Activated naive CD4-positive, alpha-beta T cell treated with anti-CD3 and anti-CD28 coated beads, Interleukin-2, amount 50 U/mL, for 24 hours (primary cell): ENCODE measurements around the gene FERMT3.

Source experiments
- H3K27ac Mint-ChIP-seq: one replicate; pipeline ENCODE4 v1.8.0; 2021; ENCODE audit warnings: mild to moderate bottlenecking, mixed read lengths
- H3K27me3 Mint-ChIP-seq: one replicate; pipeline ENCODE4 v1.8.0; 2021; ENCODE audit warnings: mixed read lengths
- H3K36me3 Mint-ChIP-seq: one replicate; pipeline ENCODE4 v1.8.0; 2021; ENCODE audit warnings: mixed read lengths
- H3K4me1 Mint-ChIP-seq: one replicate; pipeline ENCODE4 v1.8.0; 2021; ENCODE audit warnings: mixed read lengths
- H3K4me3 Mint-ChIP-seq: one replicate; pipeline ENCODE4 v1.8.0; 2021; ENCODE audit warnings: mild to moderate bottlenecking, mixed read lengths
- H3K9me3 Mint-ChIP-seq: one replicate; pipeline ENCODE4 v1.8.0; 2021; ENCODE audit warnings: mixed read lengths

The FERMT3 gene

DNA sequence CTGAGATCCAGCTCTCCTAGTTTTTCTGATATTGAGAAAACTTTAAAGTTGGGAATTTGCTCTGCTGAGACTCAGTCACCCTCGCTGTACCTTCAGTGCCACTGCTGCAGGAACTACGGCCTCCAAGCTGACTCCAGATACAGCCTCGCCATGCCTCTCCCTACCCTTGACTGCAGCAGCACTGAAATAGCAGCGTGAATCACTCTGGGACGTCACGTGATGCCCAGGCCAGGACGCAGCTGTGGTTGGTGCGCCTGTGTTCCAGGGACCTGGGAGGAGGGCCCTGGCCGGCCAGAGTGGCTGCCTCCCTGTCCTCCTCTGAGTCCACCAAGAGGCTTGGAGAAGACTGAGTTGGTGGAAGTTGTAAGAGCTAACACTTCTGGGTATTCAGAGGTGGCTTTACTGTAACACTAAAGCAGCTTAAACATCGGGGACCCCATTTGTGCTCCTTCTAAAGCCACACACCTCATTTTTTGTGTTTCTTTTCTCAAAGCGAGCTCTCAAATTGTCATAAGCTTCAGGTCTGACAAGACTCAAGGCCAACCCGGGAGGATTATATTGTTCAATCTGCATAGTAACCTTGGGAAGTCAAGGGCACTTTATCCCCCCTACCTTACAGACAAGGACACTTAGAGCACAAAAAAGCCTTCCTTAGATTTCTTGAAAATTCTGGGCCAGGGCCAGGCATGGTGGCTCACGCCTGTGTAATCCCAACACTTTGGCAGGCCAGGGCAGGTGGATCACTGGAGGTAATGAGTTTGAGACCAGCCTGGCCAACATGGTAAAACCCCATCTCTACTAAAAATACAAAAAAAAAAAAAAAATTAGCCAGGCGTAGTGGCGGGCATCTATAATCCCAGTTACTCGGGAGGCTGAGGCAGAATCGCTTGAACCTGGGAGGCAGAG is 24.8 kb upstream of the FERMT3 start:
- Mint-ChIP-seq H3K27ac (no peak overlapping the region), H3K4me3 (peak overlapping the region; percentile 15)

DNA sequence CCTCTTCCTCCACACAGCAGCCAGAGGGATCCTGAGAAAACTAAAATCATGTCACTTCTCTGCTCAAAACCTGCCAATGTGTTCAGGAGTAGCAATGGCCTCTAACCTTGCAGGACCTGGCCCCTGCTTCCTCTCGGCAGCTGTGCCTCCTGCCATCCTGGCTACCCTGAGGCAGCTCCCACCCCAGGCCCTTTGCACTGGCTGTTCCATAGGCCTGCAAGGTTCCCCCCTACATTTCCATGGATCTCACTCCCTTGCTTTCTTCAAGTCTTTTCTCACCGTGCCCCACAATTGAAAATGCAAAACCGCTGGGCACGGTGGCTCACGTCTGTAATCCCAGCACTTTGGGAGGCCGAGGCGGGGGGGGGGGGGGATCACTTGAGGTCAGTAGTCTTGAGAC is 22.6 kb upstream of the FERMT3 start:
- Mint-ChIP-seq H3K9me3 (no peaks in the 10 kb centered on the region), H3K4me1 (peaks cover 33% of the 10 kb centered on the region), H3K27ac (no peak overlapping the region), H3K27me3 (no peaks in the 10 kb centered on the region), H3K4me3 (peak overlapping the region; percentile 48), H3K36me3 (peaks cover 4% of the 10 kb centered on the region)

More for the DNA sequence above, 24.8 kb upstream of the FERMT3 start:
- Mint-ChIP-seq H3K9me3 (no peaks in the 10 kb centered on the region), H3K4me1 (peaks cover 44% of the 10 kb centered on the region), H3K36me3 (peaks cover 2% of the 10 kb centered on the region), H3K27me3 (no peaks in the 10 kb centered on the region)

DNA sequence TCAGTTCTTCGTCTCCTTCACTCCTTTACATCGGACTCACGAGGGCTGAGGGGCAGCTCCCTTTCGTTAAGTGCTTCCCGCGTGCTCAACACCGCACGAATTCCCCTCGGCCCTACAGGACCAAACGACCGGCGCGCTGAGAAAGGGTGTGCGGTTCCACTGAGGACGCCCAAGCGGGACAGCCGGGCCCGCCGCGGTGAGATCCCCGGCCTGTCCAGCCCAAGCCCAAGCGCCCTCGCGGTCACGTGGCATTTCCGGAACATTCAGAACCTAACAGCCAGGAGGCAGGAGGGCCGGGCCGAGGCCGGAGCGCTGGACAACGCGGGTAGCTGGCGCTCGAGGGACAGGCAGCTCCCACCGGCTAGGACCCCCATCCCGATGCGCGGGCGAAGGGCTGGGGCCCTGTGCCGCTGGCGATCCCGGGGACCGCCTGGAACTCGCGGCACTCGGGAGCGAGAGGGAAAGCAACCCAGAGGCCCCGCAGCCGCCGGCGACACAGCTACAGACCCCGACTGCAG is 21.3 kb upstream of the FERMT3 start:
- H3K36me3 Mint-ChIP-seq = peaks cover 4% of the 10 kb centered on the region
- peaks cover 37% of the 10 kb centered on the region for H3K4me1 Mint-ChIP-seq
- no peaks in the 10 kb centered on the region for H3K9me3 Mint-ChIP-seq
- no peaks in the 10 kb centered on the region for H3K27me3 Mint-ChIP-seq
- peak overlapping the region; percentile 99 for H3K4me3 Mint-ChIP-seq
- peak overlapping the region; percentile 100 for H3K27ac Mint-ChIP-seq

DNA sequence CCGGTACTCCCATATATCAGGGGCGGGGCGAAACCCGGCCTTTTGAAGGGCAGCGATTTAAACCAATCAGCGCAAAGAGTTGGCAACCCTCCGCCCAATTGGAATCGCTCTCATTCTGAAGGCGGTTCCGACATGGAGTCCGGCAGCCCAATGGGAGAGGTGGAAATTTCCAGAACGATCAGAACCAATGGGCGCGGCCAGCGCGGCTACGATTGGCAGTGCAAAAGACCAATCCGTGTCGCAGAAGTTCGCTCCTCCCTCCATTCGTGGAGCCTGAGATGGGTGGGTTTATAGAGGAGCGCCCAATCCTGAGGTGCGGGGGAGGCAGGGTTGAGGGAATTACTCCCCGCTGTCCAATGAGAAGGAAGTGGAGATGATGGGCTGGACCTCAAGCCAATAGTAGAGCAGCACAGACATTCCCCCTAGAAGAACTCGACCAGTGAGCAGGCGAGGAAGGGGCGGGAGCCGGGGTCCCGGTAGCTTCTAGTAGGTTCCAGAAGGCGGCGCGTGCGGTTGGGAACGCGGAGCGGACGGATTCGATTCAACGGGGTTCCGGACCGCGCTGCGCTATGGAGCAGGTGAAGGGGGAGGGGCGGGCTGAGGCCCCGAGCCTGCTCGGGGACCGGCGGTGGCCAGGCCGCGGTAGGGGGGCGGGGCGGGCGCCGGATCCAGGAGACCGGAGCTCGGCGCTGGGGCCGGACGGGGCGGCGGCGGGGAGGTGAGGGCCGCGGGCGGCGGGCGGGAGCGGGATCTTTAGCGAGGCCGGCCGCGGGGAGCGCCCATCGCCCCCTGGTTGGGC is 20.6 kb upstream of the FERMT3 start, which contains the start of gene STIP1:
TSS of gene STIP1 (plus strand) at position 479 of the 799 bp plus-strand sequence. CDS start at position 570, 91 bp downstream.
- Mint-ChIP-seq H3K27ac (peak within 1 kb of the TSS; percentile 100), H3K36me3 (peaks cover 4% of the 10 kb centered on the region), H3K9me3 (no peaks in the 10 kb centered on the region), H3K27me3 (no peaks in the 10 kb centered on the region), H3K4me3 (peak within 1 kb of the TSS; percentile 99), H3K4me1 (peaks cover 41% of the 10 kb centered on the region)

DNA sequence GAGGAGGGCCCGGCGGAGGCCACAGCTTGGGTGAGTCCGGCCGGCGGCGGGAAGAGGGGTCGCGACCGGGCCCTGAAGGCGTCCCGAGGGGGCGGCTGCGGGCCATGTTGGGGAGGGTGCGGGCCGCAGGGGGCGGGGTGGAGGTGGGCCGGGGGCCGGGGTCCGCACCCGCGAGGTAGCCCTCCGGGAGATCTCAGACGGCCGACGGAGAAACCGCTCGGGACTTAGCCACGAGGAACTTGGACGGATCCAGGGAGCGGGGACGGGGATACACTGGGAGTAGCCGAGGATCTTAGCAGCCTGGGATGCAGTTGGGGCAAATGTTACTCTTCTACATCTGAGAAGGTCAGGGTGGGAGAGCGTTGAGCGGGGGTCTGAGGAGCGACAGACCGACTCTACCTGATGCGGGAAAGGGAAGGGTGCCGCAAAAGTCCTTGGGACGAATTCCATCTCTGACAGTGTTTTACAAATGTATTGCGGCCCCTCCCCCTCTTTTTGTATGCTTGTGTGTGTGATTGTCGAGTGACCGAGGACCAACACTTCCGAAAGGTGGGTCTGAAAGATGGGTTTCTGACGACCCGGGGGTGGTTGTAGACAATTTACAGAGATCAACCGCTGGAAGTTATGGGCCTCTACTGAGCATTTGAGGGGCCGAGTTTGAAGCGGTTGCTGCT is 19.9 kb upstream of the FERMT3 start:
- Mint-ChIP-seq H3K4me3 (no peak overlapping the region), H3K4me1 (peaks cover 37% of the 10 kb centered on the region)

DNA sequence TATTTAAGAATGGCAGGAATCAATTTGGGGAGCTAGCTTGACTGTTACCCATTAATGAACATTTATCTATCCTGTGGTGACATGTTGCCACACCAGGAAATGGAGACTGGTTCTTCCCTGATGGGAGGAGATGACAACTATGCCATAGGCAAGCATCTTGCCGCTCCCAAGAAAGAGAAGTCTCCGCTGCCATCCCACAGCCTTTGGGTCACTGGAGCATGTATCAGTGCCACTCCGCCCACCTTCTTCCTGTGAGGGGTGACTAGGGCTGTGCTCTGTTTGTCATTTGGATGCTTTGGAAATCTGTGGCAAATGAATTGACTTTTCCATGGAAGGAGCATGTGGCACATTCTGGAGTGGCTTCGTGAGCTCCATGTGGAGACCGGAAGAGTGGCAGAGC is 14.1 kb upstream of the FERMT3 start:
- Mint-ChIP-seq H3K27me3 (no peaks in the 10 kb centered on the region), H3K9me3 (no peaks in the 10 kb centered on the region), H3K36me3 (peaks cover 11% of the 10 kb centered on the region), H3K4me1 (peaks cover 28% of the 10 kb centered on the region), H3K4me3 (no peak overlapping the region), H3K27ac (no peak overlapping the region)

More for the DNA sequence above, 19.9 kb upstream of the FERMT3 start:
- no peaks in the 10 kb centered on the region for H3K27me3 Mint-ChIP-seq
- H3K9me3 Mint-ChIP-seq = no peaks in the 10 kb centered on the region
- peaks cover 4% of the 10 kb centered on the region for H3K36me3 Mint-ChIP-seq
- H3K27ac Mint-ChIP-seq = no peak overlapping the region

DNA sequence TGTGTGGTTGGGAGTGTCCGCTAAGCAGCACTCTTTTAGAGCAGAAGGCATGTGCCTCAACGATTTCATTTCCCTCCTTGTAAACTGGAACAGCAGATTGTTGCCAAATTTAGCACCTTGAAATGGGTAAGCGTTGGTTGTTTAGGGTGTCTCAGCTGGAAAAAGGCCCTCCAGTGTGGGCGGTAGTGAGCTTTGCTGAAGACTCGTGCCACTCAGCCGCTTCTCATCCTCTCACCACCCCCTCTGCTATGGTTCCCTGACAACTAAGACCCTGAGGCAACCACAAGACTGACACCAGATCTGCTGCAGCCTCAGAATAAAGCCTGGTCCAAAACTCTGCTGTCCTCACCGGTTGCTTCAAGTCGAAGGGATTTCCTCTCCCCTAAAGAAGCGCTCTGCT is 9.9 kb upstream of the FERMT3 start:
- Mint-ChIP-seq H3K27me3 (no peaks in the 10 kb centered on the region), H3K27ac (no peak overlapping the region), H3K36me3 (peaks cover 14% of the 10 kb centered on the region), H3K4me1 (peaks cover 18% of the 10 kb centered on the region), H3K4me3 (no peak overlapping the region), H3K9me3 (no peaks in the 10 kb centered on the region)

DNA sequence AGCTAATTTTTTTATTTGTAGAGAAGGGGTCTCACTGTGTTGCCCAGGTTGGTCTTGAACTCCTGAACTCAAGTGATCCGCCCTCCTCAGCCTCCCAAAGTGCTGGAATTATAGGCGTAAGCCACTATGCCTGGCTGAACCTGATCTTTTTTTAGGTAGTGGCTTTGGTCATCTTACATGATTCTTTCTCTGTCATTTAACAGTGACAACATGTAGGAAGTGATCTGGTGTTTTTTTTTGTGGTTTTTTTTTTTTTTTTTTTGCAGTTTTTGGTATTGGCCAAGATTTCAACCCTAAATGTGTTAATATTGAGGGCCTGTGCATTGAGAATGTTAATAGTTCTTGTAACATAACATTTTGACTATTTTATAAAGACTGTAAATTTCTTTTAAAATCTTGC is 8.0 kb upstream of the FERMT3 start:
- Mint-ChIP-seq H3K4me1 (peaks cover 17% of the 10 kb centered on the region), H3K9me3 (no peaks in the 10 kb centered on the region), H3K27ac (no peak overlapping the region), H3K4me3 (no peak overlapping the region), H3K27me3 (no peaks in the 10 kb centered on the region), H3K36me3 (peaks cover 20% of the 10 kb centered on the region)

DNA sequence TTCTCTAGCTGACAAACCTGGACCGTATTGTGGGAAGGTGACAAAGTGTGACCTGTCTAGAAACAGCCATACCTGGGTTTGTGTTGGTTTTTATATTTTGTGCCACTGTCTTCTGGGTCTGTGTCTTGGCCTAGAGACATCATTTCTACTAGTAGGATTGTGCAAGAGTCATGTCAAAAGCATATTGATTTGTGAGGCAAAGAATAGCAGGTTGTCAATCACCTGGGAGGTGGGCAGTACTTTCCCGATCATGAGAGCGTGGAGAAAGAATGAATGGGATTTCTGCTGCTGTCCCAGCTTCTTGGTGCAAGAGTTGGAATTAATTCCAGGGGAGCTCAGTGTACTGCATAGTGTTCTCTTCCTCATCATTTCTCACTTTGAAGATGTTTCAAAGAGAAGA is 5.0 kb upstream of the FERMT3 start:
- Mint-ChIP-seq H3K27ac (no peak overlapping the region), H3K4me1 (peaks cover 33% of the 10 kb centered on the region)

DNA sequence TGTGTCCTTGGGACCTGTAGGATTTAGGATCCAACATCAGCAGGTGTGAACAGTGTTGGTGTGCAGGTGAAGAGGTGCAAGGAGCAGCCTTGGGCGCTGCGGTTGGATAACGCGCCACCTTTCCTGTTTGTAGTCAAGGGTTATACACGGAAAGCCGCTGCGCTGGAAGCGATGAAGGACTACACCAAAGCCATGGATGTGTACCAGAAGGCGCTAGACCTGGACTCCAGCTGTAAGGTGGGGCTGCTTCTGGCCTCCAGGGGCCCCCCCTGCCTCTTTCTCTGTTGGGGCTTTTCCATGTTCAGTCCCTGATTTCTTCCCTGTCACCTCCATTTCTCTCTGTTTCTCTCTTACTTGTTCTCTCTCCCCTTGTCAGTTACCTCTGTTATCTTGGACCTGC is 3.5 kb upstream of the FERMT3 start:
- H3K27me3 Mint-ChIP-seq = no peaks in the 10 kb centered on the region
- no peaks in the 10 kb centered on the region for H3K9me3 Mint-ChIP-seq
- no peak overlapping the region for H3K27ac Mint-ChIP-seq
- H3K4me3 Mint-ChIP-seq = no peak overlapping the region
- H3K4me1 Mint-ChIP-seq = peaks cover 26% of the 10 kb centered on the region
- peaks cover 18% of the 10 kb centered on the region for H3K36me3 Mint-ChIP-seq

More for the DNA sequence above, 5.0 kb upstream of the FERMT3 start:
- Mint-ChIP-seq H3K4me3 (no peak overlapping the region), H3K9me3 (no peaks in the 10 kb centered on the region), H3K27me3 (no peaks in the 10 kb centered on the region), H3K36me3 (peaks cover 20% of the 10 kb centered on the region)

DNA sequence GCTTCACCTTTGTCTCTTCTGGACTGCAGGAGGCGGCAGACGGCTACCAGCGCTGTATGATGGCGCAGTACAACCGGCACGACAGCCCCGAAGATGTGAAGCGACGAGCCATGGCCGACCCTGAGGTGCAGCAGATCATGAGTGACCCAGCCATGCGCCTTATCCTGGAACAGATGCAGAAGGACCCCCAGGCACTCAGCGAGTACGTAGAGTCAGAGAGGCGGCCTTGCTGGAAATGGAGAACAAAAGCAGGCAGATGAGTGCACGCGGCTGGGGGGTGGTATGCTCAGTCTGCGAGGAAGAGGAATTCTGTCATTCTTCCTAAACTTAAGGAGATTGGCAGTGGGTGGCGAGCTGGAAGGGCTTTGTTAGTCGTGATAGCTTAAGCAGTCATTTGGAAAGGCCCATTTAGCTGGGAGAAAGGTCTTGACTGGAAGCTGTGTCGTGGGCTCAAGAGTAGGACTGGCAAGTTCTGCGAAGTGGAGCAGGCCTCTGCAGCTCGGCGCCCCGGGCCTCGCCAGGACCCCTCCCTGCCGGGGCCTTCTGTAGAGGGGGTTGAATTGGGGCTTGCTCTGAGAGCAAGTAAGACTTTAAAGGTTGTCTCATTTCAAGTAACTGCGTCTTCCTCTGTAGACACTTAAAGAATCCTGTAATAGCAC is 3.0 kb upstream of the FERMT3 start:
- no peaks in the 10 kb centered on the region for H3K9me3 Mint-ChIP-seq
- peak overlapping the region; percentile 11 for H3K4me3 Mint-ChIP-seq
- H3K36me3 Mint-ChIP-seq = peaks cover 18% of the 10 kb centered on the region
- no peaks in the 10 kb centered on the region for H3K27me3 Mint-ChIP-seq
- H3K4me1 Mint-ChIP-seq = peaks cover 26% of the 10 kb centered on the region
- H3K27ac Mint-ChIP-seq = peak overlapping the region; percentile 23

DNA sequence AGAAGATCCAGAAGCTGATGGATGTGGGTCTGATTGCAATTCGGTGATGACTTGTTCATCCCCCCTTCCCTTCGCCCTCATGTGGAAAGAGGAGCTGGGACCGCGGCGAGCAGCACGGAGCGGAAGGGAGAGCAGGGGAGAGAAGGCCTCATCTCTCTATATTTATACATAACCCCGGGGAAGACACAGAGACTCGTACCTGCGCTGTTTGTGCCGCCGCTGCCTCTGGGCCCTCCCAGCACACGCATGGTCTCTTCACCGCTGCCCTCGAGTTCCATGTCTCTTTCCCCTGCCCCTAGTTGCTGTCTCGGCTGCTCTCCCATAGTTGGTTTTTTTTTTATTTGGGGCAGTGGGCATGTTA is 2.5 kb upstream of the FERMT3 start:
- Mint-ChIP-seq H3K27ac (peak overlapping the region; percentile 17), H3K9me3 (no peaks in the 10 kb centered on the region), H3K4me3 (no peak overlapping the region), H3K36me3 (peaks cover 18% of the 10 kb centered on the region), H3K27me3 (no peaks in the 10 kb centered on the region), H3K4me1 (peaks cover 30% of the 10 kb centered on the region)

DNA sequence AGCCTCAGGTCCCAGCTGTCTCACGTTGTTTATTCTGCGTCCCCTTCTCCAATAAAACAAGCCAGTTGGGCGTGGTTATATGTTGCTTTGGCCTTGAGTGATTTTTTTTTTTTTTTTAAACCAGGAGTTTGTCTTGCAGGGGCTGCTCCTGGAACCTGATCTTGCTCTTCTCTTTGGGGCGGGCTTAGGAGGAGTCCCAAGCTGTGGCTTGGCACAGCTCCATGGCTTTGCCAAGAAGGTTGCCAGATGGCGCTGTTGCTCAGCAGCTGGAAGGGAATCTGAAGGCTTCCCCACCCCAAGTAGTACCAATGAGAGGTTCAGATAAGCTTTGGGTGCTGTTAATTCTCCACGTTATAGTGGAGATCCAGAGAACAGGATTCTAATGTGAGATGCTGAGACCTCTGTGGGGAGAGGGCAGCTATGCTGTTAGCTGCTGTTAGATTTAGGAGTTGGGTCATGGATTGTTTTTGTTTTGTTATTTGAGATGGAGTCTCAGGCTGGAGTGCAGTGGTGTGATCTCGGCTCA is 2.0 kb upstream of the FERMT3 start:
- H3K27me3 Mint-ChIP-seq = no peaks in the 10 kb centered on the region
- H3K4me3 Mint-ChIP-seq = peak overlapping the region; percentile 78
- H3K27ac Mint-ChIP-seq = peak overlapping the region; percentile 92
- peaks cover 19% of the 10 kb centered on the region for H3K36me3 Mint-ChIP-seq
- H3K9me3 Mint-ChIP-seq = no peaks in the 10 kb centered on the region
- H3K4me1 Mint-ChIP-seq = peaks cover 32% of the 10 kb centered on the region

DNA sequence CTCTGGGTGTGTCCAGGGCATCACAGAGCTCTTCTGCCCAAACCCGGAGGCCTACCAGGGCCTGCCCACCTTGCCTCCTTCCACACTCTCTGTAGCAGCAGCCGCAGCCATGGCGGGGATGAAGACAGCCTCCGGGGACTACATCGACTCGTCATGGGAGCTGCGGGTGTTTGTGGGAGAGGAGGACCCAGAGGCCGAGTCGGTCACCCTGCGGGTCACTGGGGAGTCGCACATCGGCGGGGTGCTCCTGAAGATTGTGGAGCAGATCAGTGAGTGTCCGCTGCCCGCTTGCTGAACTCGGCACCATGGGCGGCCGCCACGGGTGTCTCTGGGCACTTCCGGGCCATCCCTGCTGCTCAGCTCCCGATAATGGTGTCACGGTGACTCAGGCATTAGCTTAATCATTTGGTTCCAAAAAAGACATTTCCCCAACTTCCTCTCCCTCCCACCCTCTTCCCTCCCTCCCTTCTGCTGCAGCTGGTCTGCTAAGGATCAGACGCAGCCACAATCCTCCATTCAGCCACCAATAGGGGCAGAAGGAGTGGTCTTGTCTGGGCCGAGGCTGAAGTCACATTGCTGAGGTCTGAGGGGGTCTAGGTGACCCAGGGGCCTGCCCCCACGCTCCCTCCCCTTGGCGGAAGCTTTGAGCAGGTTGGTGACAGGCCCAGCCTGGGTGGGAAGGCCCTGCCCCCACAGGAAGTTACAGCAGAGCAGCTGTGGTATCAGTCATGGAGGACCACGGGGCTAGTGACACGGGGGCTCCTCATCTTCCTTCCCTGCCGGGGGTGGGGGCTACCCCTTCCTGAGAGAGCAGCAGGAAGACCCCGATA is 950 bp downstream of the FERMT3 start:
- no peaks in the 10 kb centered on the region for H3K27me3 Mint-ChIP-seq
- H3K36me3 Mint-ChIP-seq = peaks cover 20% of the 10 kb centered on the region
- H3K4me3 Mint-ChIP-seq = peak overlapping the region; percentile 93
- H3K4me1 Mint-ChIP-seq = peaks cover 39% of the 10 kb centered on the region
- no peaks in the 10 kb centered on the region for H3K9me3 Mint-ChIP-seq
- H3K27ac Mint-ChIP-seq = peak overlapping the region; percentile 94
